GM10248 (cell line): ENCODE measurements around the gene CLMN.
A peak's percentile ranks its signal among the peaks of the same experiment; 100 is the strongest.
"Not testable (repeated sequence)": the region's sequence is repeated elsewhere in the genome, so short reads cannot be mapped to it uniquely, and the experiment has no call there.

ENCODE experiments used
- CTCF ChIA-PET: fragments of 300-600 bp; sonication (Branson Sonifier 250); formaldehyde crosslinking; extraction: SDS; loops from one replicate; lab custom pipeline; 2021; ENCODE audit warnings: antibody characterized with exemption; lab: Yijun Ruan, JAX
- POLR2A ChIA-PET: fragments of 350-650 bp; sonication (Branson Sonifier 250); formaldehyde crosslinking; extraction: SDS; loops from one replicate; lab custom pipeline; 2020; ENCODE audit warnings: antibody characterized with exemption; lab: Yijun Ruan, JAX
- DNase-seq: peaks from one replicate; pipeline ENCODE4 v3.0.0; 2012; ENCODE audit errors: extremely low spot score
- CTCF ChIP-seq: IDR thresholded peaks from 2 replicates; pipeline ENCODE4 v1.5.1; 2012; ENCODE audit warnings: mild to moderate bottlenecking, low read depth; ENCODE audit errors: extremely low read depth, missing control alignments, control extremely low read depth

CLMN gene

GRCh38 chr14:95183532-95184412 is 135.9 kb downstream of the CLMN start:
- TF ChIP-seq CTCF: no peak
- POLR2A ChIA-PET: no interaction called here
- peak; percentile 49 for DNase-seq
- CTCF ChIA-PET: interaction anchor here (0.9 to 2.4 kb wide), 5 partner anchors 9 to 50 kb away, joined by 3 to 9 read pairs (median 3); no protein-coding TSS in a partner anchor

GRCh38 chr14:95183082-95183481 is 136.6 kb downstream of the CLMN start:
- POLR2A ChIA-PET: no interaction called here
- CTCF ChIA-PET: interaction anchor here (0.9 to 2.4 kb wide), 5 partner anchors 9 to 49 kb away, joined by 3 to 9 read pairs (median 3); no protein-coding TSS in a partner anchor
- TF ChIP-seq CTCF: no peak
- DNase-seq: no peak

- DNase-seq: no peak
- no peak for TF ChIP-seq CTCF
- ChIA-PET CTCF (interaction anchor here (2.0 kb wide), 1 partner anchor 14 kb away, joined by 6 read pairs; no protein-coding TSS in a partner anchor), POLR2A (no interaction called here)
Observed at GRCh38 chr14:95182379-95182778, 137.3 kb downstream of the CLMN start.

- ChIA-PET CTCF (interaction anchor here (2.0 kb wide), 1 partner anchor 15 kb away, joined by 6 read pairs; no protein-coding TSS in a partner anchor), POLR2A (no interaction called here)
- DNase-seq: no peak
- TF ChIP-seq CTCF: no peak
Observed at GRCh38 chr14:95180966-95181741, 138.6 kb downstream of the CLMN start.

- POLR2A ChIA-PET, DNase-seq, CTCF ChIA-PET: not testable (repeated sequence)
Observed at GRCh38 chr14:95175670-95176069, 144.0 kb downstream of the CLMN start.

GRCh38 chr14:95174184-95174792 is 145.4 kb downstream of the CLMN start:
- POLR2A ChIA-PET: no interaction called here
- CTCF ChIA-PET: interaction anchor here (0.7 to 1.0 kb wide), 2 partner anchors 9 to 253 kb away, joined by 3 read pairs; no protein-coding TSS in a partner anchor
- no peak for TF ChIP-seq CTCF
- DNase-seq: no peak
